ENCODE results near the gene GABPB1.

Gene GABPB1

DNA sequence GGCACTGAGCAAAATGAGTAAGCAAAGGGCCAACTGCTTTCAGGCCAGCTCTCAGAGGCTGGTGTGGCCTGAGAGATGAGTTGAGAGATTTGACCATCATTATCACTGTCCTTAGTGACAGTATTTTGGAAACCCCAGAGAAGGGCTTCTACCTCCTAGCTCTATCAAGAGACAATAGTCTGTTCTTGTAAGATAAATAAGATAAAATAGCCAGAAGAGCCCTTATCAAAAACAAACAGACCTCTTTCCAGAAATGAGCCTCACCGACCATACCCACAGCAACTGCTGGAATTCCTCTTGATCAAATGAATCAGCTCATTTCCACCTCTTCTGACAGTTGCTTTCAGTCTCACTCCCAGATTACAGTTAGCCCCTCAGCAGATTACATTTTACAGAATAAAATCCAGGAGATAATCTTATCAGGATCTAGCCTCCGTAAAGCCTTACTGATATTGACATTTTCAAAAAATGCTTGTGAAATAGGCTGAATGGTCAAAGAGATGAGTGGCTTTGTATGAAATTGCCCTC is 94.0 kb downstream of the GABPB1 start:
- intact Hi-C loops (cut with DNase I; ENCODE audit: low total_unique reads) = no loop called here
- Histone ChIP-seq H3K9me3 (no peaks in the 10 kb centered on the region), H3K27ac (no peak overlapping the region), H3K4me1 (no peaks in the 10 kb centered on the region), H3K27me3 (peaks cover 0 to 8% of the 10 kb centered on the region in 2 donors), H3K4me3 (no peak overlapping the region), H3K36me3 (no peaks in the 10 kb centered on the region)
- TF ChIP-seq CTCF (IDR thresholded peaks at IDR 0.05) = no peak
- no peak for DNase-seq

DNA sequence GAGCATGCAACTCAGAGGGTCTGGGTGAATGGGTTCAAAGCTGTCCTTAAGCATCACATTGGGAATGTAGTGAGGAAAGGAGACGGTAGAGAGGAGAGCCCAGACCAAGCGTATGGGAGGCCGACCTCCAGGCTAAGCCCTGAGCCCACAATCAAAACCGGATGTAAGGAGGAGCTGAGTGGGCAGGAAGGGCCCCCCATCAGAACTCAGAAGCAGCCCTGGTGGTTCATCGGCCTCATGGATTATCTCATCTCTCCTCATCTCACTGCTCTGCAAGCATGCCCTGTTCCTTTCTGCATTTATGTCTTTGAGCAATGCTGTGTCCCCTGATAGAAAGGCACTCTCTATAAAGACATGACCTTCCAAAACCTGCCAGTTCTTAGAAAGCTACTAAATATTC is 95.7 kb downstream of the GABPB1 start:
- Histone ChIP-seq H3K4me1 (no peaks in the 10 kb centered on the region), H3K4me3 (no peak overlapping the region), H3K27me3 (peaks cover 0 to 2% of the 10 kb centered on the region in 2 donors), H3K36me3 (no peaks in the 10 kb centered on the region), H3K9me3 (no peaks in the 10 kb centered on the region), H3K27ac (no peak overlapping the region)
- intact Hi-C loops (cut with DNase I; ENCODE audit: low total_unique reads) = no loop called here
- TF ChIP-seq CTCF (IDR thresholded peaks at IDR 0.05) = no peak
- no peak for DNase-seq

GRCh38 chr15:50257924-50258323 is 97.1 kb downstream of the GABPB1 start:
- Histone ChIP-seq H3K27me3 (peaks cover 0 to 2% of the 10 kb centered on the region in 2 donors), H3K4me3 (no peak overlapping the region), H3K4me1 (no peaks in the 10 kb centered on the region), H3K27ac (no peak overlapping the region), H3K36me3 (no peaks in the 10 kb centered on the region), H3K9me3 (no peaks in the 10 kb centered on the region)
- no peak for DNase-seq
- no peak for TF ChIP-seq CTCF (IDR thresholded peaks at IDR 0.05)
- intact Hi-C loops (cut with DNase I; ENCODE audit: low total_unique reads) = no loop called here

- Histone ChIP-seq H3K36me3 (no peaks in the 10 kb centered on the region), H3K27me3 (no peaks in the 10 kb centered on the region), H3K9me3 (no peaks in the 10 kb centered on the region), H3K27ac (no peak overlapping the region), H3K4me3 (no peak overlapping the region), H3K4me1 (no peaks in the 10 kb centered on the region)
- no peak for TF ChIP-seq CTCF (IDR thresholded peaks at IDR 0.05)
- DNase-seq = no peak
- intact Hi-C loops (cut with DNase I; ENCODE audit: low total_unique reads) = no loop called here
Measured at GRCh38 chr15:50257332-50257731, 97.7 kb downstream of the GABPB1 start.

DNA sequence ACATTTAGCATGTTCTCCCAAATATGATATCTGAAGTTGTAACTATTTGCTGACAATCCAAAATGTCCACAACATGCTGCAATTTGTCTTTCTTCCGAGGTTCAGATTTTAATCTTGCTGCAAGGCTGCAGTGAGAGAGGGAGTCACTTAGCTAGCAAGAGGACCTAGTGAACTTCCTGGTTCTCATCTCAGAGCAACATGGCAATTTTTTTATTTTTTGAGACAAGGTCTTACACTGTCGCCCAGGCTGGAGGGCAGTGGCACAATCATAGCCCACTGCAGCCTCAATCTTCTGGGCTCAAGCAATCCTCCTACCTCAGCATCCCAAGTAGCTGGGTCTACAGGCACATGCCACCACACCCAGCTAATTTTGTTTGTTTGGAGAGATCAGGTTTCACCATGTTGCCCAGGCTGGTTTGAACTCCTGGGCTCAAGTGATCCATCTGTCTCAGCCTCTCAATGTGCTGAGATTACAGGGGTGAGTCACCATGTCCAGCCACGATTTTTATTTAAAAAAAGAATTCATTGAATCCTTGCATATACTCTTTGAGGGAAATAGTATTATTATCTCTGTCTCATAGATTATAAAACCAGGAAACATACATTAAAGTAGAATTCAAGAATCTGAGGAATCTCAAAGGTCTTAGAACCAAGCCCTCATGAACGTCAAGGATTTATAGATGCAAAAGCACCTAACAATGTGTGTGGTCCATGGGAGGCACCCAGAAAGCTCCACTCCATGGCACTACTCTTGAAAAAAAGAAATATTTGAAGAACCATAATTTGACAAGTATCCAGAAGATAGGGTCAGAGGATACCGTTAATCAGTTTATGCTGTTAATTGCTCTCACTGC is 98.6 kb downstream of the GABPB1 start:
- no peak overlapping the region for H3K4me3 ChIP-seq
- no peaks in the 10 kb centered on the region for H3K9me3 ChIP-seq
- no peaks in the 10 kb centered on the region for H3K4me1 ChIP-seq
- H3K36me3 ChIP-seq = no peaks in the 10 kb centered on the region
- DNase-seq = no peak
- no peak overlapping the region for H3K27ac ChIP-seq
- TF ChIP-seq CTCF (IDR thresholded peaks at IDR 0.05) = no peak
- intact Hi-C loops (cut with DNase I; ENCODE audit: low total_unique reads) = no loop called here
- H3K27me3 ChIP-seq = no peaks in the 10 kb centered on the region
